ENCODE data around the gene TMEM169.

TMEM169 gene

GRCh38 chr2:216083464-216084281, 2.0 kb downstream of the TMEM169 start:
- Histone ChIP-seq H3K27me3 (ENCODE audit: insufficient read depth, poor library complexity, severe bottlenecking) (peaks cover 35% of the 10 kb centered on the region), H3K4me3 (replicated peaks; ENCODE audit: insufficient read depth, low read length) (no peak overlapping the region), H3K27ac (replicated peaks) (no peak overlapping the region)
- no peak for DNase-seq (ENCODE audit: low read depth in 1 of 2, low spot score in 1 of 2)
- TF ChIP-seq SPI1 (IDR thresholded peaks at IDR 0.05; ENCODE audit: borderline replicate concordance, low read depth) (no peak), GABPA (IDR thresholded peaks at IDR 0.05; ENCODE audit: low read depth) (no peak), POLR2AphosphoS5 (IDR thresholded peaks at IDR 0.05; ENCODE audit: low read depth) (no peak), REST (IDR thresholded peaks at IDR 0.05; ENCODE audit: insufficient replicate concordance, low read depth) (no peak)
- TF ChIP-seq, protein P1, sequence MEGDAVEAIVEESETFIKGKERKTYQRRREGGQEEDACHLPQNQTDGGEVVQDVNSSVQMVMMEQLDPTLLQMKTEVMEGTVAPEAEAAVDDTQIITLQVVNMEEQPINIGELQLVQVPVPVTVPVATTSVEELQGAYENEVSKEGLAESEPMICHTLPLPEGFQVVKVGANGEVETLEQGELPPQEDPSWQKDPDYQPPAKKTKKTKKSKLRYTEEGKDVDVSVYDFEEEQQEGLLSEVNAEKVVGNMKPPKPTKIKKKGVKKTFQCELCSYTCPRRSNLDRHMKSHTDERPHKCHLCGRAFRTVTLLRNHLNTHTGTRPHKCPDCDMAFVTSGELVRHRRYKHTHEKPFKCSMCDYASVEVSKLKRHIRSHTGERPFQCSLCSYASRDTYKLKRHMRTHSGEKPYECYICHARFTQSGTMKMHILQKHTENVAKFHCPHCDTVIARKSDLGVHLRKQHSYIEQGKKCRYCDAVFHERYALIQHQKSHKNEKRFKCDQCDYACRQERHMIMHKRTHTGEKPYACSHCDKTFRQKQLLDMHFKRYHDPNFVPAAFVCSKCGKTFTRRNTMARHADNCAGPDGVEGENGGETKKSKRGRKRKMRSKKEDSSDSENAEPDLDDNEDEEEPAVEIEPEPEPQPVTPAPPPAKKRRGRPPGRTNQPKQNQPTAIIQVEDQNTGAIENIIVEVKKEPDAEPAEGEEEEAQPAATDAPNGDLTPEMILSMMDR (IDR thresholded peaks at IDR 0.05; ENCODE audit: insufficient read depth, low read length), result no peak

DNA sequence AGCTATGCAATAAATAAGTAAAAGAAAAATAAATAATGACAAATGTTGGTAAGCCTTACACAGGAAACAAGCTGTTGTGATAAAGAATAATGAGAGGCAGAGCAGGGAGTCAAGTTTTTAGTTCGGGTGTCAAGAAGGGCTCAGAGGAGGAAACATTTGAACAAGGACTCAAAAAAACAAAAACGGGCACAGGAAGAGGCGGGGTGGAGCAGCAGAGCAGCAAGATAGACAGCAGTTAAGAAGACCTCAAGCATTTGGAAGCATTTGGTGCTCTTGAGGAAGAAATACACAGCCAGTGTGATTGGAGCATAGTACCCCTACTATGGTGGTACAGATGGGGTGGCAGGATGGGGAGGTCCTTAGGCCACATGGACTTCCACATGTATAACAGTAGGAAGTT, 2.8 kb downstream of the TMEM169 start:
- Histone ChIP-seq H3K27ac (replicated peaks) (no peak overlapping the region), H3K27me3 (ENCODE audit: insufficient read depth, poor library complexity, severe bottlenecking) (peaks cover 35% of the 10 kb centered on the region), H3K4me3 (replicated peaks; ENCODE audit: insufficient read depth, low read length) (no peak overlapping the region)
- no peak for DNase-seq (ENCODE audit: low read depth in 1 of 2, low spot score in 1 of 2)
- TF ChIP-seq, protein P1 (IDR thresholded peaks at IDR 0.05; ENCODE audit: insufficient read depth, low read length), result no peak
- TF ChIP-seq POLR2AphosphoS5 (IDR thresholded peaks at IDR 0.05; ENCODE audit: low read depth) (no peak), REST (IDR thresholded peaks at IDR 0.05; ENCODE audit: insufficient replicate concordance, low read depth) (no peak), SPI1 (IDR thresholded peaks at IDR 0.05; ENCODE audit: borderline replicate concordance, low read depth) (no peak), GABPA (IDR thresholded peaks at IDR 0.05; ENCODE audit: low read depth) (no peak)

DNA sequence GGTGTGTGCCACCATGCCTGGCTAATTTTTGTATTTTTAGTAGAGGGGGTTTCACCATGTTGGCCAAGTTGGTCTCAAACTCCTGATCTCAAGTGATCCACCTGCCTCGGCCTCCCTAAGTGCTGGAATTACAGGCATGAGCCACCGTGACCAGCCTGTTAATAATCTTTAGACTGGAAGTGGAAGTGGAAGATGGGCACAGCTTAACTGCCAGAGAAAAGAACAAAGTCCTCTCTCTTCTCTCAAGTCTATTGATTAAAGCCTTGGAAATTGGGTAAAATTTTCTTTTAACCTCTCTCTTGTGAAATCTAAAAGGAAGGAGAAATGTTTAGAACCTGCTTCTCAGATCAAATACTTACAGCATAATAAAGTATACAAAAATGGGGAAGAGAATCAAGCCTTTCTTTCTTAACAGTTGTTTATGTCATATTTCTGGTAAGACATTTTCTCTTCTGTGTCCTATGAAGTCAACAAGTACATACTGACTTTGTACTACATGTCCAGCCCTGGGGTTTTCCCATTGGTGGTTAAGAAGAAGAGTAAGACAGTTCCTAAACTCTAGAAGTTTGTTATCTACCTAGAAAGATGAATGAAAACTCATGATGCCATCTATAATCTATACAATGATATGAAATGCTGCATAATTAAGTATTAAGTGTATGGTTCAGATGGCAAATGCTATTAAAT, 4.6 kb downstream of the TMEM169 start:
- no peak overlapping the region for H3K27ac ChIP-seq (replicated peaks)
- peaks cover 23% of the 10 kb centered on the region for H3K27me3 ChIP-seq (ENCODE audit: insufficient read depth, poor library complexity, severe bottlenecking)
- DNase-seq (ENCODE audit: low read depth in 1 of 2, low spot score in 1 of 2), result no peak
- TF ChIP-seq, protein P1 (IDR thresholded peaks at IDR 0.05; ENCODE audit: insufficient read depth, low read length), result no peak
- TF ChIP-seq SPI1 (IDR thresholded peaks at IDR 0.05; ENCODE audit: borderline replicate concordance, low read depth), result no peak
- TF ChIP-seq GABPA (IDR thresholded peaks at IDR 0.05; ENCODE audit: low read depth), result no peak
- no peak for TF ChIP-seq REST (IDR thresholded peaks at IDR 0.05; ENCODE audit: insufficient replicate concordance, low read depth)
- no peak for TF ChIP-seq POLR2AphosphoS5 (IDR thresholded peaks at IDR 0.05; ENCODE audit: low read depth)
- no peak overlapping the region for H3K4me3 ChIP-seq (replicated peaks; ENCODE audit: insufficient read depth, low read length)

All from HL-60 (cell line).